Raji (cell line): ENCODE results near the gene MAK.

Experiments used
- POLR2A ChIP-seq: IDR thresholded peaks from 2 replicates; pipeline ENCODE4 v1.6.1; 2011; ENCODE audit warnings: low read depth, low read length, control low read depth; ENCODE audit not compliant: insufficient read depth

Gene MAK

DNA sequence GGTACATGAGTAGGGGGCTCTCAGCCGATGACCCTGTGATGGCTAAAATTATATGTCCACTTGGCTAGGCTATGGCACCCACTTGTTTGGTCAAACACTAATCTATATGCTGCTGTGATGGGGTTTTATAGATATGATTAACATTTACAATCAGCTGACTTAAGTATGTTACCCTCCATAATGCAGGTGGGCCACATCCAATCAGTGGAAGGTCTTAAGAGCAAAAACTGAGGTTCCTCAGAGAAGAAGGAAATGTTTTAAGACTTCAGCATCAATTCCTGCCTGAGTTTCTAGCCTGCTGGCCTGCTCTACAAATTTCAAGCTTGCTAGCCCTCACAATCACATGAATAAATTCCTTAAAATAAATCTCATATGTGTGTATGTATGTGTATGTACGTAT, 18.9 kb upstream of the MAK start:
- TF ChIP-seq POLR2A = no peak

DNA sequence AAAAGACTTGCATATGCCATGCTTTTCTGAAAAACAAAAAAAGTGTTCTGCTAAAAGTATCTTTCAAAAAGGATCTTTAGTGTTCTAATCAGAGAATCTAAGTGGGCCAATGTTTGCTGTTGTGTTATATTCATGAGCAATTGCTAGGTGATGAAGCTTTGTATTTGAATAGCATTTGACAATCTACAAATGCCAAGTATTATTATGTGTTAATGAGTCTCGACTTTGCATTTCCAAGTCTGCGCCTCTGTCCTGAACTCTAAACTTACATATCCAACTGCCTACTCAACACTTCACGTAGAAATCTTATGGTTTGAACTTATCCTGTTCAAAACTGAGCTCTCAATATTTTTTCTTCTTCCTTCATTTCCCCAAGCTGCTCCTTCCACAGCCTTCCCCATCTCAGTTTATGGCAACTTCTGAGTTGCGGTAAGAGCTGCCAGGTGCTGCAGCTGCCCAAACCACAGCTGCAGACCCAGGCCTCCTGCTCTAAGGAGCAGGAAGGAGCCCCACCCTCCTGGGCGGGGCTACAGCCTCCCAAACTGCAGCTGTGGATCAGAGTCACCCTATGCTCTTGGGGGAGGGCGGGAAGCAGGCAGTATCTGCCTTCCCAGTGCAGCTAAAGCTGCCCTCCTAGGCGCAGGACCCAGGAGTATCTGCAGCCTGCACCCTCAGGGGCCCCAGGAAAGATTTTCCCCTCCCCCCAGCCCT, 16.7 kb upstream of the MAK start:
- no peak for TF ChIP-seq POLR2A

DNA sequence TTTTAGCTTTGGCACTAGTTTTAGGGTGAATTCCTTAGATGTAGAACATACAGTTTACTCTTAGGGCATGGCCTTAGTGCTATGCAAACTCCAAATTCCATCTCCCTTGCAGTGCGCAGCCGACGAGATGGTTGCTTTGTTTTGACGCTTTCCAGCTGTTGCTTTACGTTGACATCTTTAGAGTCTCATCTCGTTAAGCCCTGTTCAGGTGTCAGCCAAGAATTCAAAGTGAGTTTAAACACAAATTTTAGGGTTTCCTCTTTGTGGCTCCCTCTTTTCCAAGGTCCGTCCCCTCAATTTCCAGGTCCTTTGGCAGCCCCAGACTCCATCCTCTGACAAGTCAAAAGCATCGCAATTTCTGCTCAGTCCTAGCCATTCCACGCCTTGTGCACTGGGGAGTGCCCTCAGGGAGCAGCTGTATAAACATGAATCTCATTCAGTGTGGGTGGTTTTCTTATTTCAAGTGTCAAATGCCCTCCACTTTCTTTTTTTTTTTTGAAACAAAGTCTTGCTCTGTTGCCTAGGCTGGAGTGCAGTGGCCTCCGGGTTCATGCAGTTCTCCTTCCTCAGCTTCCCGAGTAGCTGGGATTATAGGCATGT, 14.1 kb upstream of the MAK start:
- no peak for TF ChIP-seq POLR2A

DNA sequence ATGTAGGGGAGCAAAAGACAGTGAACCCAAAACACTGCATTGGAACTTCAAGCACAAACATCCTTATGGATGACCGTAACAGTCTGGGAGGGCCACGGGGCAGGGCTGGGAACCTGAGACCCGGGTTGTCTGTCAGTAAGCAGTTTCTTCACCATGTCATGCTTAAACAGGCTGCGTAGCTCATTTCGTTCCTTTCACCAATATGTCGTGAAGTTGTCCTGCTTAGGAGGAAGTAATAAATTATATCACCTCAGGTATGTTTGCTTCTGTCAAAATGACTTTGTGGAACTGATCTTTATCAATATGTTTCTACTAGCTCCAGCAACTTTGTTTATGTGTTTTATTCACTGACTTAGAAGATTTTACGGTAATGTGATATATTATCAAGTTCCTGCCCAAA, 12.4 kb upstream of the MAK start:
- no peak for TF ChIP-seq POLR2A

DNA sequence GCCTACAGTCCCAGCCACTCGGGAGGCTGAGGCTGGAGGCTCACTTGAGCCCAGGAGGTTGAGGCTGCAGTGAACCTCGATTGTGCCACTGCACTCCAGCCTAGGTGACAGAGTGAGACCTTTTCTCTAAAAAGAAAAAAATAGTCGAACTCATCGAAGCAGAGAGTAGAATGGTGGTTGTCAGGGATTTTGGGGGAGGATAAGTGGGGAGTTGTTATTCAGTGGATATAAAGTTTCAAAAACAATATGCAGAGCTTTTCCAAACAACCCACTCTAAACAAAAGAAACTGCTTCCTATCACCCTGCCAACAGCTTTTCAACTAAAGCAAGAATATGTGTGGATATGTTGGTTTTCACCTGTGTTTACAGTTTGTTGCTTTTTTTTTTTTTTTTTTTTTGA, 11.6 kb upstream of the MAK start:
- no peak for TF ChIP-seq POLR2A

DNA sequence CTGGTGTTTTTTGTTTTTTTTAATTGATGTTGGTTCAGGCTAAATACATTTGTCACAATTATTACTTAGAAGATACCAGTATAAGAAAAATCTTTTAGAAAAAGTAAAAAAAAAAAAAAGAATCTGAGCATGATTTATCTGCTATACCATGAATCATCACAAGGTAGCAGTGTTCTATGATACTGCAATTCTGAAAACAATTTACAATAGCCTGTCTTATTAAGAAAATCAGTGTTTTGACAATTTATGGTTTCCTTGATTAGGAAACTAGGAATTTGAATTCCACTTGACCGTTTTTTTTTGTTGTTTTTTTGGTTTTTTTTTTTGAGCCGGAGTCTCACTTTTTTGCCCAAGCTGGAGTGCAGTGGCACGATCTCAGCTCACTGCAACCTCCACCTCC, 9.3 kb upstream of the MAK start:
- TF ChIP-seq POLR2A = no peak

DNA sequence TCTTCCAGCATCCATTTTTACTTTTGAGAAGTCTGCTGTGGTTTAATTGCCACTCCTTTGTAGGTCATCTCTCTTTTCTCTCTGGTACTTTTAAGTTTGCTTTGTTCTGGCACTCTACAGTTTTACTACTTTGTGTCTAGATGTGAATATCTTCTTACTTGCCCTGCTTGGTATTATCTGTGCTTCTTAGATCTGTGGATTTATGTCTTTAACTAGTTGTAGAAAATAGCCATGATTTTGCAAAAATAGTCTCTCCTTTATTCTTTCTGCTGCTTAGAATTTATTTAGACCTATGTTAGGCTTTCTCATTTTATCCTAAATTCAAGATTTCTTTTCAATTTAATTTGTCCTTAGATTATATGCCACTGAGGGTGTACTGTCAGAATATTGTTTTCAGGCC, 5.2 kb upstream of the MAK start:
- no peak for TF ChIP-seq POLR2A

DNA sequence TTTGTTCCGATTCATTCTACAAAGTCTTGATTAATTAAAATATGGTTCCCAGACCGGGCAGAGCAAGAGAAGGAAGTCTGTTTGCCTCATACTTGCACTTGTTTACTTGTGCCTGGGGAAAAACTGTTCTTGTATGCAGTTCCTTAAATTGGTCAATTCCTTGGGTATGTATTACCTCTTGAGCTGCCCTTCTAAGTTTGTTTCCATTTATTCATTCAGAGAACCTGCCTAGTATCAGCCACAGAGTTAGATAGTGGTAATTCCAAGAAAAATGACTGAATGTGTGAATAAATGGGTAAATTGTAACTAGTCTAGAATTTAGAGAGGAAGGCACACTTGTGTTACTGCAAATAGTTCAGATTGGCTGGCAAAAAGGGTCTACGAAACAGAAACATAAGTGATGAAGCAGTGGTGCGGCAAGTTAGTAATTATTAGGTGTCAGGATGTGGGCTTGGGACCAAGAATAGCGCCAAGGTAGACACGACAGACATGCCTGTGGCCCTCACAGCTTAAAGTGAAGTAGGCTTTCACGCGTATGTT, 525 bp upstream of the MAK start:
- no peak for TF ChIP-seq POLR2A

DNA sequence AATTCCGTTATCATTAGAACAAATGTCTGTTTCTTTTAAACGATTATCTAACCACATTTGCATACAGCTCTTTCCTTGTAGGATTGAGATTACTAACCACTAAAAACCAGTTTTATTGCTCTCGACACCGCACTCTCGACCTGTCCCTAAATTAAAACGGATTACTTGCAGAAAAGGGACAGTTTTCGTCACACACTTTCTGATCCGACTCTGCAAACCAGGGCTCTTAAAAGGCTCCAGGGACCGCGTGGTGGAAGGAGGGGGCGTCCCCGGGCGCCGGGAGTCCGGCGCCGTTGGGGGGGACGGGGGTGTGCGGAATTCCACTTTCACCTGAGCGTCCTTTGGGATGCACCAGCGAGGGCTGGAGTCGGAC, 731 bp downstream of the MAK start:
- no peak for TF ChIP-seq POLR2A

DNA sequence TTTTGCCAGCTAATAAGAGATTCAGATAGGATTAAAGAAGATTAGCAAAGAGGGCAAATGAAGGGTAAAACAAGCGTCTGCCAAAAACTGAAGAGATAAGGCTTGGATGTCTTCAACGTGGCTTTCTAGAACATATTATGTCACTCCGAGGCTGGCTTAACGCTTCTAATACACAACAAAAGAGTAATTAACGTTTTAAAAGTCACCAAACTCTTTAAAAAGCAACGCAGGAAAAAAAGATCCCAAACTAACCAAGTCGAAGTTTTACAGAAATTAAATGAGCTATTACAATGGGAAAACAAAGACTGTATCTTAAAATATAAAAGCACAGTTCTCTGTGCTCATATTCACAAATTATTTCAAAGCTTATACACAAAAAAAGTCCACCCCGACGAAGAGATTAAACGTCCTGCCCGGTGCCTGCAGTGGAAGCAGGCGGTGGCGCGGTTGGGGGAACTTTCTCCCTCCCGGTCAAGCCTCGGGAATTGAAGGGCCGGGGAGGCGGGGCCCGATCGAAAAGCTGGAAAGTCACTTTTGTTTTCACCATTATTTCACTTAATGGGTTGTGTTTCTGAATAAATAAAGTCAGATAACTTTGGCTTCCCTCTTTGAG, 1.2 kb downstream of the MAK start:
- TF ChIP-seq POLR2A = no peak

DNA sequence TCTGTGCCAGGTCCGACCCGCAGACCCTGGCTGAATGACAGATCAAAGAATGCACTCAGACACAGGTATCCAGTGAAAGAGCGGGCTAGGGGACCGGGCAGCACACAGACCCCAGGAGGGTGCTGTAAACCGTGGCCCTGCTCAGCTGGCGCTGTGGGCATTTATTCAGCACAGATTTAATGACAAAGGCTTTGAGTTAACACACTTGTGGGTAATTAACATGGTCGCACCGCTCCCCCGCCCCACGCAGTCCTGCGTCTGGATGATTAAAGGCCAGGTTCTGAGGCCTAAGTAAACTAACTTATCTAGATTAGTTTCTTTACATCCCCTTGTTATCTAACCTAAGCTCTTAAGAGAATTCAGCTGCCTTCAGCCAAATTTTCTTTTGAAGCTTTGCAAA, 3.5 kb downstream of the MAK start:
- TF ChIP-seq POLR2A = no peak

DNA sequence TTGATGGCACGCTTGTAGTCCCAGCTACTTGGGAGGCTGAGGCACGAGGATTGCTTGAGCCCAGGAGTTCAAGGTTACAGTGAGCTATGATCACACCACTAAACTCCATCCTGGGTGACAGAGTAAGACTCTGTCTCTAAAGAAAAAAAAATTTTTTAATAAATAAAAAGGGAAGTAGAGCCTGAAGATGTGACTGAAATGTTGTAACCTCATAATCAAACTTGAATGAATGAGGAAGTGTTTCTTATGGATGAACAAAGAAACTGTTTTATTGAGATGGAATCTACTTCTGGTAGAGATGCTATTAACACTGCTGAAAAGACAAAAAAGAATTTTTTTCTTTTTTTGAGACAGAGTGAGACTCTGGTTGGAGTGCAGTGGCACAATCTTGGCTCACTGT, 6.7 kb downstream of the MAK start:
- no peak for TF ChIP-seq POLR2A

DNA sequence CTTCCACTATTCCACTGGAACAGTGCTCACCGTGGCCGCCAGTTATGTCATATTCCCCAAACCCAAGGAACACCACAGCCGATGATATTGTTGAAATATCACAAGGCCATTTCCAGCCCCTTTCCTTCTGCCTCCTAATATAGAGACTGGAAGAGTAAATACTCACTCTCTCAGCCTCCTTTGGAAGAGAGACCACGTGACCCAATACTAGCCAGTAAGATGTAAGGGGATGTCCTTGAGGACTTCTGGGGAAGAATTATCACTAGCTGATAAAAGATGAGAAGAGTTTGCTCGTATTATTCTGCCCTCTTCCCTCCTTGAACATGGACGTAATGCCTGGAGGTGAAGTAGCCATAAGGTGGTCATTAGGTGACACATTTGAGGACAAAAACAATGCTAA, 13.5 kb downstream of the MAK start:
- TF ChIP-seq POLR2A = no peak

DNA sequence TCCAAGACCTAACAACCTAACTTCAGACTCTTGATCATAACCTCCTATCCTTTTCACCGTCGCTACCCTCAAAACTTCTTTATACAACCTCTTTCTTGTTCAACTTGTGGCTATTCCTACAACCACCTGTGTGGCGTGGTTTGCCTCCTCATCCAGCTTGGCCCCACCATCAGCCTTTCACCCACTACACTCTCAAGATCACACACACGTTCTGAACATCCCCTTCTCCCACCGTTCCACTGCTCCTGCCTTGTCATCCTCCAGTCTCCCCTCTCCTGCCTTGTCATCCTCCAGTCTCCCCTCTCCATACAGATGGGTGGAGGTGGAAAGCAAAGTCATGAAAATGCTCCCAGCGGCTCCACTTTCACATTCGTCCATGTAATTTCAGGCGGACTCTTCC, 14.0 kb downstream of the MAK start:
- TF ChIP-seq POLR2A = no peak

DNA sequence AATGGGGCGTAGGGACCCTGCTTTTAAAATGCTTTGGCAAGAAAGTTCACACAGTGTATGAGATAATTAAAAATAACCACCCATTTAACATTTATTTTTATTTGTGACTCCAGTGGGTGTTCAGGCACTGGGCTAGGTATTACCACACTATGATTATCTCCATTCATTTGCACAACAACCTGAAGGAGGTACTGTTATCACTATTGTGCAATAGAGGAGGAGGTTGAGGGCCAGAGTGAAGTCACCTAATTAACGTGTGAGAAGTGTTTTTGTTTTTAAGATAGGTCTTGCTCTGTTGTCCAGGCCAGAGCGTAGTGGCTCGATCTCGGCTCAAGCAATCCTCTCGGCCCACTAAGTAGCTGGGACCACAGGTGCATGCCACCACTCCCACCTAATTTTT, 29.2 kb downstream of the MAK start:
- no peak for TF ChIP-seq POLR2A

DNA sequence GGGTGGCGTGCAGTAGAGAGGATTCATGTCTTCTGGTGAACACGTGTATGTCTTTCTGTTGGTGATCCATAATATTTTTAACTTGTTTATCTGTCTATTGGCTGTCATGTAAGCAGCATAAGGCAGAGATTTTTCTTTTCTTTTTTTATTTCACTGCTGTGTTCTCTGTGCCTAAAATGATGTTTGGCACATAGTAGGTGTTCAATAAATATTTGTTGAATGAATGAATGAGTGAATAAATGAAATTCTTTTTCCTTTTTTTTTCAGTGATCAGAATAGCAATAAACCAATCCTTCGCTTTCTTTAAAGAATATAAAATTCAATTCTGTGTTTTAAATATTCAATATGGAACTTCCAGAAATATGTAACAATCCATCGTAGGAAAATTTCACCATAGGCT, 30.0 kb downstream of the MAK start:
- no peak for TF ChIP-seq POLR2A
